ENCODE measurements around the gene TMC5. TPM values are rescaled to one million over a fixed set of nuclear protein-coding genes. Genes with fewer than 3 reads are reported as not detected.

Gene TMC5
- total and polyA plus RNA-seq, 2 of the 13 experiments (the other 11 are each of a cell fraction or from before 2014, with no cell fraction given), result 0.09 to 0.41 TPM

DNA sequence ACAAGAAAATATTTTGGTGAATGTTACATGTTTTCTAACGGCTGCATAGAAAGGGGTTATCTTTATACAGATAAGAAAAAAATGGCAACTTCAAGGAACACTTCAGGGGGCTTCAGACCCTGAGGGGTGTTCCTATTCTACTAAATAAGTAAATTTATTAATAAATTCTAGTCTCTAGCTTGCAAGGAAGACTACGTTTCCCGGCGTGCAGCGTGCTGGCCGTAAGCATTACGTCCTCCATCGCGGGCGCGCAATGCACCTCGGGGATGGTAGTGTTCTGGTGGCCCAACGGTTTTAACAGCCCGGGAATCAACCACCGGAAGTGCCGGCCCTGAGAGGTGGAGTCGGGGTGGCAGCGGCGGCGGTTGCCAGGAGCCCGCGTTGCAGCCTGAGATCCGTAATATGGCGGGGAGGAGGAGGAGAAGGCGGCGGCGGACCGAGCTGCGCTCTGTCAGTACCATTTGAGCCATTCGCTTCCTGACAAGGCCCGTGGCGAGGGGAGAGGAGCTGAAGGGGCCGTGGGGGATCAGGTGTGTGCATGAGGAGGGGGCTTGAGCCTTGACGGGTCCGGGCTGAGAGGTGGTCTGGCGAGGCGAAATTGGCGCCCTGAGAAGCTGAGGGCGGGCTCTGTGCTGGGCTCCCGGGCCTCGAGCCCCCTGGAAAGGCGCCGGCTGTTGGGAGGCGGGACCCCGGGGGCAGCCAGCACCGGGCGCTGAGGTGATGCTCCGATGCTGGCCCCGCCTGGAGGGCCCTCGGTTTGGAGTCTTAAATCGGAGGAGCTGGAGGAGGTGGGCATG, 106.1 kb downstream of the TMC5 start, which contains the start of gene CCP110 (continued):
- TF ChIP-seq SALL2 (CRISPR knock-in tag; IDR thresholded peaks at IDR 0.05) (peak; percentile 19; the same call in 1 of the 2 replicates), POGK (CRISPR knock-in tag; conservative IDR thresholded peaks at IDR 0.05) (peak; percentile 84), ZHX1 (CRISPR knock-in tag; IDR thresholded peaks at IDR 0.05; ENCODE audit: low read depth) (no peak; the same call in none of the 2 replicates), ZFAT (CRISPR knock-in tag; conservative IDR thresholded peaks at IDR 0.05) (no peak), ZBTB39 (CRISPR knock-in tag; IDR thresholded peaks at IDR 0.05) (no peak), ZNF407 (CRISPR knock-in tag; IDR thresholded peaks at IDR 0.05; ENCODE audit: not compliant biosample characterization) (peak; percentile 23), NFIC (IDR thresholded peaks at IDR 0.05; ENCODE audit: low read length) (no peak)
- TF ChIP-seq, protein P1, sequence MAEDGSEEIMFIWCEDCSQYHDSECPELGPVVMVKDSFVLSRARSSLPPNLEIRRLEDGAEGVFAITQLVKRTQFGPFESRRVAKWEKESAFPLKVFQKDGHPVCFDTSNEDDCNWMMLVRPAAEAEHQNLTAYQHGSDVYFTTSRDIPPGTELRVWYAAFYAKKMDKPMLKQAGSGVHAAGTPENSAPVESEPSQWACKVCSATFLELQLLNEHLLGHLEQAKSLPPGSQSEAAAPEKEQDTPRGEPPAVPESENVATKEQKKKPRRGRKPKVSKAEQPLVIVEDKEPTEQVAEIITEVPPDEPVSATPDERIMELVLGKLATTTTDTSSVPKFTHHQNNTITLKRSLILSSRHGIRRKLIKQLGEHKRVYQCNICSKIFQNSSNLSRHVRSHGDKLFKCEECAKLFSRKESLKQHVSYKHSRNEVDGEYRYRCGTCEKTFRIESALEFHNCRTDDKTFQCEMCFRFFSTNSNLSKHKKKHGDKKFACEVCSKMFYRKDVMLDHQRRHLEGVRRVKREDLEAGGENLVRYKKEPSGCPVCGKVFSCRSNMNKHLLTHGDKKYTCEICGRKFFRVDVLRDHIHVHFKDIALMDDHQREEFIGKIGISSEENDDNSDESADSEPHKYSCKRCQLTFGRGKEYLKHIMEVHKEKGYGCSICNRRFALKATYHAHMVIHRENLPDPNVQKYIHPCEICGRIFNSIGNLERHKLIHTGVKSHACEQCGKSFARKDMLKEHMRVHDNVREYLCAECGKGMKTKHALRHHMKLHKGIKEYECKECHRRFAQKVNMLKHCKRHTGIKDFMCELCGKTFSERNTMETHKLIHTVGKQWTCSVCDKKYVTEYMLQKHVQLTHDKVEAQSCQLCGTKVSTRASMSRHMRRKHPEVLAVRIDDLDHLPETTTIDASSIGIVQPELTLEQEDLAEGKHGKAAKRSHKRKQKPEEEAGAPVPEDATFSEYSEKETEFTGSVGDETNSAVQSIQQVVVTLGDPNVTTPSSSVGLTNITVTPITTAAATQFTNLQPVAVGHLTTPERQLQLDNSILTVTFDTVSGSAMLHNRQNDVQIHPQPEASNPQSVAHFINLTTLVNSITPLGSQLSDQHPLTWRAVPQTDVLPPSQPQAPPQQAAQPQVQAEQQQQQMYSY (CRISPR knock-in tag; IDR thresholded peaks at IDR 0.05), result no peak
